ENCODE data around the gene APOBEC2.
"Not testable (repeated sequence)": the region's sequence is repeated elsewhere in the genome, so short reads cannot be mapped to it uniquely, and the experiment has no call there.

The APOBEC2 gene

GRCh38 chr6:41053041-41053440 lies at the start of gene APOBEC2:
Gene APOBEC2 (plus strand): TSS chr6:41053202. CDS start chr6:41053348, 146 bp downstream.
- DNase-seq, result no peak

GRCh38 chr6:41006217-41006616 lies 46.8 kb upstream of the APOBEC2 start:
- peak; percentile 70 for DNase-seq

DNA sequence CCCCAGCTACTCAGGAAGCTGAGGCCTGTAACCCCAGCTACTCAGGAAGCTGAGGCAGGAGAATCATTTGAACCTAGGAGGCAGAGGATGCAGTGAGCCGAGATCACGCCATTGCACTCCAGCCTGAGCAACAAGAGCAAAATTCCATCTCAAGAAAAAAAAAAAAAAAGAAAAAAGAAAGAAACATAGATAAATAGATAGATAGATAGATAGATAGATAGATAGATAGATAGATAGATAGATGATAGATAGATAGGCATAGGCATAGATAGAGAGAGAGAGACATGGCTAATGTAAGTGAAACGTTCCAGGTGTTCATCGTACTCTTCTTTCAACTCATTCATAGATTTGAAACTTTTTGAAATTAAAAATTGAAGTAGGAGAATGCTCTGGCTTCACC lies 46.0 kb upstream of the APOBEC2 start:
- DNase-seq, result not testable (repeated sequence)

DNA sequence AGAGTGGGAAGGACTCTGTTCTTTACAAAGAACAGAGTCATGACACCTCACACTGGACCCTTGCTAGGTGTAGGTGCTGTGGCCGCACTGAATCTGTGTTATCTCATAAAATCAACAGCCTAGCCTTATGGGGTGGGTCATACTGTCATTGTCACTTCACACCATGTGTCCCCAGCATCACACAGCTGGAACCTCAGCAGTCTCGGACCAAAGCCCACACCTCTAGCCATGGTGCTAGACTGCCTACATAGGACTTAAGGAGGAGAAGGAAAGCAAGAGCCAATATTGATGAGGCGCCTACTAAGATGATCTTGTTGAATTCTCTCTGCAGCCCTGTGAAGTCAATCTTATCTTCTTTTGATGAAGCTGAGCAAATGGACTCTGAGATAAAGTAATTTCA lies 45.0 kb upstream of the APOBEC2 start:
- no peak for DNase-seq

GRCh38 chr6:41009669-41010068 lies 43.3 kb upstream of the APOBEC2 start:
- DNase-seq, result no peak

DNA sequence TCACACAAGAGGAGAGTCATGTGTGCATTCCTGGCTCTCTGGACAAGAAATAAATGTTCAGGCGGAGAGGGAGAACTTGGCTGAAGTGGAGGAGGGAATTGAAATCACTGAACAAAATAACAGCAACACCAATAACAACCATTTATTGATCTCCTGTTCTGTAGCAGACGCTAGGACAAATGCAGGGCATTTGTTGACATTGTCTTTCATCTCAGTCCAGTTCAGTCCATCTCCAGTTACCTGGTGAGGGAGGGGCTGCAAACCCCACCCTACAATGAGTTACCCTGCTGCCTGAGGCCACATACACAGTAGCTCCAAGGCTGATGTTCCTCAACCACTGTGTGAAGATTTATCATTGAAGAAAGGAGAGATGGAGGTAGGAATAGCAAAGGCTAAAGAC lies 41.3 kb upstream of the APOBEC2 start:
- DNase-seq, result no peak

GRCh38 chr6:41013466-41014153 lies 39.4 kb upstream of the APOBEC2 start:
- no peak for DNase-seq

- DNase-seq, result no peak
These were observed 38.2 kb upstream of the APOBEC2 start for GRCh38 chr6:41014780-41015179.

DNA sequence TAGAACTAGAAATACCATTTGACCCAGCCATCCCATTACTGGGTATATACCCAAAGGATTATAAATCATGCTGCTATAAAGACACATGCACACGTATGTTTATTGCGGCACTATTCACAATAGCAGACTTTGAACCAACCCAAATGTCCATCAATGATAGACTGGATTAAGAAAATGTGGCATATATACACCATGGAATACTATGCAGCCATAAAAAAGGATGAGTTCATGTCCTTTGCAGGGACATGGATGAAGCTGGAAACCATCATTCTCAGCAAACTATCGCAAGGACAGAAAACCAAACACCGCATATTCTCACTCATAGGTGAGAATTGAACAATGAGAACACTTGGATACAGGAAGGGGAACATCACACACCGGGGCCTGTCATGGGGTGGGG lies 37.1 kb upstream of the APOBEC2 start:
- DNase-seq, result not testable (repeated sequence)

DNA sequence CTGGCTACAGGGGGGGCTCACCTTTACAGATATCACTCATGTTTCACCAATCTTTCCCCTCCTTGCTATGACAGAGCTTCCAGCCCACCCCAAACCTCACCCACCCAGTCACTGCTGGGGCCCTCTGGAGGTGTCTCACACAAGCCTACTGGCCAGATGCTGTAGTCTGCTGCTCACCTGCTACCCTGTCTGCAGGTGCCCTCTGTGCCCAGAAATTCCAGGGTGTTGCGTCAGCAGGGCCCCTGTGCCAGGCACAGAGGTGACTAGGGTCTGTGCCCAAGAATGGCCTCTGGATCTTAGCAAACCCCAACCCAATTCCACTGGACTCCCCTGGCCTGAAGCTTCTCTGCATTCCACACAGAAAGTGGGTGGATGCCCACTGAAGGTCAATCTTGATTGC lies 35.3 kb upstream of the APOBEC2 start:
- DNase-seq, result no peak

GRCh38 chr6:41021832-41022231 lies 31.2 kb upstream of the APOBEC2 start:
- DNase-seq, result no peak

DNA sequence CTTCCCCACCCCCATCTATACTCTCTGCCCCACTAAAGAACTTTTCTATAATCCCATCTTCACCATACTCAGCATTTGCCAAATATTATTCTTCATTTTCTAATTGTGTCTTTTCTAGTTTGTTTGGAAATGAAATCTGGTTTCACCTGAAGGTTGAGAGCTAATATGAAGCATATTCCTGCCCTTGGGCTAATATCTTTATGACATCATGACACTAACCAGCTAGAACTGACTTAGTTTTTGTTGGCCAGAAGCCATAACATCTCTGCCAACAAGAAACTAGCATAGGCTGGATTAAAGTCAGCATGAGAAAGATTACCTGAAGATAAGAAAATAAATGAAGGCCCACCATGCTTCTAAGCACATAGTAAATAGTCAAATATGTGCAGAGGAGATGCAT lies 30.7 kb upstream of the APOBEC2 start:
- DNase-seq, result no peak

DNA sequence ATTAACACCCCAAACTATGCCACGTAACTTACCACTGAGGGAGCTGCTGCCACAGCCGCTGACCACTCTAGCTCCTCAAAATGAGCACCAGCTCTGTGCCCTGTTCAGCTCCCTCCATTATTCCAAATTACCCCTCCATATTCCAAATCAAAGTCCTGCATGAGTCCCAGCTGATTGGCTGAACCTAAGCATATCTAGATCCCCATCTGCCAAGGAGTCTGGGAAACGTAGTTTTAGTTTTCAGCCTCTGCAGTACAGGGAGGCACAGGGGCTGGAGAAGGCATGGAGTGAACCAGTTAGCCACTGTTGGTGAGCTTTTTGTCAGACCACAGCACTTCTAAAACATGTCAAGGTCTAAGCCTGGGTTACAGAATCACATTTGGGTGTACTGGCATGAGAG lies 29.9 kb upstream of the APOBEC2 start:
- no peak for DNase-seq

DNA sequence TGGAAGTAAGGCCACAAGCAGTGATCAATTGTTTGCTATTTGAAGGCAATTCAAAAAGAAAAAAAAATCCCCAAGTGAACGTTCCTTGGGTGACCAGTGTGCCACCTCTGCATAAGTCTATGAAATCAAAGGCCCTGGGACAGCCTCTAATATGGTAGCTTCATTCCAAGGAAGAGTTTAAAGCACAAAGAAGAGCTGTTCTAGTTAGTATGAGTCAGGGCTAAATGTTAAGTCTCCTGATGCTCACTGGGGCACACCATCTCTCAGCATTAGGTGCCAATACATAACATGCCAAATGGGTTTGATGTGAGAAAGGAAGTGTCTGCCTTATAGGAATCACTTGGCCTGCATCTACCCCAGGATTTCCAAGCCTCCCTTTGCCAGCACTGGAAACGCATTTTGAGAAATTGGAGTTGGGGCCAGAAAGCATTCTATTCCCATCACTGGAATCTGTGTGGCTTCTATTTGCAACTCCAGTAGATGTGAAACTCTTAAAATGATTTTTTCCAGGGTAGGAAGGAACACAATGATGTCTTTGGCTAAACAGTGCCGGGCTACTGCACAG lies 27.0 kb upstream of the APOBEC2 start:
- DNase-seq, result no peak

DNA sequence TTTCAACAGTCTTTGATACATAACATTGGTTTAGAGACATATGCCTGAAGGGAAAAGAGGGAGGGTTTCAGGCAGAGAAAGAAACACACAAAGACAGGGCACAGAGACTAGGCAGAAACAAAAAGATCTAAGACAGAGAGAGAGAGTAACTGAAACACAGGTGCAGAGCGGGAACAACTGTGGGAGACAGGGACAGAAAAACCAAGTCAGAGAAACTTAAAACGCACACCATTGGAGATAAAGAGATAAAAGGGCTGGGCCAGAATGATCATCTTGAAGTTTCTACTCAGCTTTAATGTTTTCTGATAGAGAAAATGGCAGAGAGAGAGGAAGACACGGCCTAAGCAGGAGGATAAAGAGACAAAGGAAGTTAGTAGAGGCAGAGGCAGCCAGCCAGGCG lies 25.8 kb upstream of the APOBEC2 start:
- no peak for DNase-seq

- peak; percentile 80 for DNase-seq
These were observed 25.0 kb upstream of the APOBEC2 start for GRCh38 chr6:41027799-41028560.

DNA sequence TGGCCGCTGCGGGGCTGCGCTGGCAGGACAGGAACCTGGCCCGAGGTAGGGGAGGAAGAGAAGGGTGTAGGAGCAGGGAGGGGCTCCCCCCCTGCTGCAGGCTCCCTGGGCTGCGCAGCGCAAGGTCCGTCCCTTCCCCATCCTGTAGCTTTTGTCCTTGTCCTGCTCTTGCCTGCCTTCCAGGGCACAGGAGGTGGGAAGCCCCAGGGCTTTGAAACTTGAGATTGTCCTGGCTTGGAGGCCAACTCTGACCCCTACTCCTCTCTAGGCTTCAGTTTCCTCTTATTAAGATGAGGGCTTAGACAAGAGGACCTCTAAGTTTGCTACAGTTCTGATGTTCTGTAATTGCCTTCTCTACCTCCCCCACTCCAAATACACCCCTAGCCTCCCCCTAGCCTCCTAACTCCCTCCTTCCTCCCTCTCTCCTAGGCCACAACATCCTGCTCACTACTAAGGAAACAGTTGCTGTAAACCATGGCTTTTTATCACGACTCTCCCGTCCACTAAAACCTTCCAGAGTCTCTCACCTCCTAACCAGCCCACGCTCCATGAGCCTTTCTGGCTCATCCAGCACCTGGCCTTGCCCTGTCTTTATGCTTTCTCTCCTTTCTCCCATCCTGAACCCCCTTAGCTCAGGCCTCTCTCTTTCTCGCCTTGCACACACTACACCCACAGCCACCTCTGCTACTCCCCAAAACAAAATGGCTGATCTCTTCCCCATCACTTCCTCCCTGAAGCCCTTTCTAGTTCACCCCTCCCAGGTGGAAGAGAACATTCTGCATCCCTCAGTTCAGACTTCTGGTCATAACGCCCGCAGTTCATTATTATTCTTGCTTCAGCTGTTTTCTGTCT lies 24.2 kb upstream of the APOBEC2 start:
- DNase-seq, result no peak

DNA sequence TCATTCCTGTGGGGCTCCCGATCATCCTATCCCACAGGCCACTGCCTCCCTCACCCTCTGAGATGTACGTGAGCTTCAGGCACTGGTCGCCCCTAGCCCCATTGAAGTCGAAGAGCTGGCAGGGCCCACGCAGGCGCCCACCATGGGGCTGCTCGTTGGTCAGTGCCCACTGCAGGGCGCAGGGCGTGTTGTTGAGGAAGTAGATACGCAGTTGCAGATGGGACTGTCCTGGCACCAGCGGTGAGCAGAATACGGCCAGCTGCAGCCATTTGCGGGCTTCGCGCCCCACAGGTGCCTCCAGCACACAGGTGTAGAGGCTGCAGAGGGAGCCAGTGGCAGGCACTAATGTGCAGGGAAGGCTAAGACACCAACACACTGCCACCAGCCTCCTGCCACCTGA lies 20.2 kb upstream of the APOBEC2 start:
- DNase-seq, result no peak

DNA sequence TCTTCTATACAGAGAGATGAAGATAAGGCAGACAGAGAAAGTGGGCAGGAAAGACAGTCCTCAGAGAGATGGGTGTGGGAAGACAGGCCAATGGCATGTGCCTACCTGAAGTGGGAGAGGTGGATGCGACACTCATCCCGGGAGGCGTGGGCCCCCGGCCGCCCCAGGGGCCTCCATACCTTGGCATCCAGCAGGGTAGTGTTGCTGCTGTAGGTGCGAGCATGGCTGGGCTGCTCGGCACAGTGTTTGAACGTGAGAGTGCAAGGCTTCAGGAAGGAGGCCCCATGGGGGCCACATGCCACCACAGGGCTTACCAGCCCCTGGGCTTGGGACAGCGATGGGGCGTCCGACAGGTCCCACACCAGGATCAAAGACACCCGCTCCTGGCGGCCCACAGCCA lies 19.2 kb upstream of the APOBEC2 start:
- no peak for DNase-seq

DNA sequence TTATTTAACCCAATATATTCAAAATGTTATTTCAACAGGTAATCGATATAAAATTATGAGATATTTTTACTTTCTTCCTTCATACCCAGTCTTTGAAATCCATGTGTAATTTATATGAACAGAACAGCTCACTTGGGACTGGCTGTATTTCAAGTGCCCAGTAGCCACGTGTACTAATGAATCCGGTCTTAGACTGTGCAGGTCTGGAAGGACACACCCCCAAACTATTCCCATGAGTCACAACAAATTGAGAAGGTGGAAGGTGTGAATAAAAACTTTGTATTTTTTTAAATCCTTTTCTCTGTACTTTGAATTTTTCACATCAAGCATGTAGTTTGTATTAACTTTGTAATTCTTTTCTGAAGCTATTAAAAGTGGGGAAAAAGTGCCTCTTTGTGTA lies 16.8 kb upstream of the APOBEC2 start:
- no peak for DNase-seq

DNA sequence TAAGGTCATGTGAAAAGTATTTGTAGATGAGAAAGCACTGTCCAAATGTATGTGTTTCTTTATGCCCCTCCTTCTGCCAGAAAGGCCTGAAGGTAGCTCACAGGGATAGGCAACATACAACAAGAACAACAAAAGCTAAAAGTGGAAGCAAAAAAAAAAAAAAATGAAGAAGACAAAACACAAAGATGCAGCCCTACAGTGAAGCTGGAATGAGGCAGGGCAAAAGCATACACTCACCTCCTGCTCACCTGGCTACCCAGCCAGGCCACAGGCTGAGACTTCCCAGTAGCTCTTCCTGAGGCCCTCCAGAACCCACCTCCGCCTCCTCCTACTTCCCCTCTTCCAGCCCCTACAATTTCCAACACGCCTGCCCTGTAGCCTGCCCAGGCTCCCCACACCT lies 16.4 kb upstream of the APOBEC2 start:
- DNase-seq, result no peak

DNA sequence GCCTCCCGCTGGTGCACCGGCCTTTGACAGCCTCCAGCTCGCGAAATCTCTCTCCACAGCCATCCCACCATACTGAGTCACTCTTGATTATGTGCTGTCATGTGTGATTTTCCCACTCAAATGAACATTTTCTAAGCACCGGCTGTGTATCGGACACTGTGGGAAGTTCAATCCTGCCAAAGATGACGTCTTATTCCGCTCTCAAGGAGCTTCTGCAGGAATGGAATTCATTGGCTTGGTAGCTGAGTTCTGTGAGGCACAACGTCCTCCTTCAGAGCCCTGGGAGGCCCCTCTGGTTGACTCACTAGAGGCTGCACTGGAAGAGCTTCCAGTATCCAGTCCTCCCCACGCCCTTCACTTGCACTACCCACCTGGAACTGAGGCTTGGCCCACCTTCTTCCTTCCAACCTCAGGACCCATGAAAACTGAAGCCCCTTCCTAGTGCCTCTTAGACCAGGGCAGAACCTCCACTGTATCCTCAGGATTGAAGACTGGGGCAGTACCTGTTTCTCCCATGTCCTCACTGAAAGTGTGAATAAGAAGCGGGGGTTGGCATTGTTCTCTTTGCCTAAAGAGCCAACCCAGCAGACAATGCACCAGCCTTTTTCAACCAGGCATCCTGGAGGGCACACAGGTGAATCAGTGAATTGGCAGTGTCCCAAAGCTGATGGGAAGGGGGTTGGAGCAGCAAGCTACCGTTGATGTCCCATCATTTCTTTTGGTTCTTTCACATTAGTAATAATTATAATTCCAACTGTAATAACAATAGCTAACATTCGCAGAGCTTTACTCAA lies 15.7 kb upstream of the APOBEC2 start:
- no peak for DNase-seq

DNA sequence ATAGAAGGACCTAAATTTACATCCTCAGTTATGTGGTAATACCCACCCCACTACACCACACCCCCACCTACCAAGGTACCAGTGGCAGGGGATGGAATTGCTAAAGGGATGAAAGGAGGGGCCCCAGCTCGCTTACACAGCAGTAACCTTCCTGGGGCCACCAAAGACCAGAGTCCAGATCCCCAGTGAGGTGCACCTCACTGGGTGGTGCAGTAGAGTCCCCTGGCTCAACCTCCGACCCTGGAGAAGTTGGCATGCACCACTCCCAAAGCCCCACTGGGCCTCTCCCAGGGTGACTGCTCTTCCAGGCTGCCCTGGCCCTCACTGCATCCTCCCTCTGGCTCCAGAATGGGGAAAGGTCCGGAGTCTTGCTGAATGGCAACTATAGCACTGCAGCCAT lies 14.8 kb upstream of the APOBEC2 start:
- no peak for DNase-seq

All from activated CD4-positive, alpha-beta T cell treated with anti-CD3 and anti-CD28 coated beads, Interleukin-2, amount 50 U/mL, for 16 hours (primary cell).